GM19193 (cell line): ENCODE data around the gene PTPN3.

ENCODE experiments used
- POLR2A ChIP-seq: IDR thresholded peaks from 4 replicates; pipeline ENCODE4 v1.6.1; 2011; ENCODE audit not compliant: insufficient read depth, insufficient read length; ENCODE audit errors: extremely low read depth

Gene PTPN3

DNA sequence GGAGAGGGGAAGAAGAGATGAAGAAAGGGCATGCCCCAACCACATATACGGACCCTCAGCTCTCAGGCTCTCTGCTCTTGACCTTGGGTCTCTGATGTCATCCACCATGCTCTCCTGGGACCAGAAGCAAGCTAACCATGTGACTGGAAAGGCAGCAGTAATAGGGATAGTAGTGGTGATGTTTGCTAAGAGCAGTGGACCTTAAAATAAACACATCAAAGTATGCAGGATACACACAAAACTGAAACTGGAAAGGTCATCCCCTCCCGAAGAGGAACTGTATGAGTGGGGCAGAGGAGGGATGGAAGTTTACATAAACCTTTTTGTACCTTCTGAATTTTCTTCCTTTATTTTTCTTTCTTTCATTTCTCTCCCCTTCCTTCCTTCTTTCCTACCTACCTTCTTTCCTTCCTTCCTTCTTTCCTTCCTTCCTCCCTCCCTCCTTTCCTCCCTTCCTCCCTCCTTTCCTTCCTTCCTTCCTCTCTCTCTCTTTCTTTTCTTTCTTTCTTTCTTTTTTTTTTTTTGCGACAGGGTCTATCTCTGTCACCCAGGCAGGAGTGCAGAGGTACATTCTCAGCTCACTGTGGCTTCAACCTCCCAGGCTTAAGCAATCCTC, 8.1 kb upstream of the PTPN3 start:
- no peak for TF ChIP-seq POLR2A

DNA sequence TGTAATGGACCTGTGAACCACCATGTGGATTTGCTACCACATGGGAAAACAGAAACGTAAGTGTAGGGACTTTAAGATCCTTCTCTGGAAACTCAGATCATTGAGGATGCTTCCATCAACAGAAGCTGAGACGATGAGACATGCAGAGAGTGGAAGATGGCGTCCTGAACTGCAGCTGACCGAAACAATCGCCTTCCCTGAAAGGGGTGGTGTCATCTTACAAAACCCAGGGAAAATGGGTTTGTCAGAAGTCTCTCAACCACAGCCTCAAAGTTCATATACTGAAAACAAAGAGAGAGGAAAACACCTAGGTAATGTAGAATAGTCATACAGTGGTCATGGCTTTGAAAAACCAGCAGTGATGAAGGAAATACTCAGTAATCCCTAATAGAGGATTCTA, 6.6 kb upstream of the PTPN3 start:
- no peak for TF ChIP-seq POLR2A

GRCh38 chr9:109500421-109500974, 2.4 kb upstream of the PTPN3 start:
- no peak for TF ChIP-seq POLR2A

DNA sequence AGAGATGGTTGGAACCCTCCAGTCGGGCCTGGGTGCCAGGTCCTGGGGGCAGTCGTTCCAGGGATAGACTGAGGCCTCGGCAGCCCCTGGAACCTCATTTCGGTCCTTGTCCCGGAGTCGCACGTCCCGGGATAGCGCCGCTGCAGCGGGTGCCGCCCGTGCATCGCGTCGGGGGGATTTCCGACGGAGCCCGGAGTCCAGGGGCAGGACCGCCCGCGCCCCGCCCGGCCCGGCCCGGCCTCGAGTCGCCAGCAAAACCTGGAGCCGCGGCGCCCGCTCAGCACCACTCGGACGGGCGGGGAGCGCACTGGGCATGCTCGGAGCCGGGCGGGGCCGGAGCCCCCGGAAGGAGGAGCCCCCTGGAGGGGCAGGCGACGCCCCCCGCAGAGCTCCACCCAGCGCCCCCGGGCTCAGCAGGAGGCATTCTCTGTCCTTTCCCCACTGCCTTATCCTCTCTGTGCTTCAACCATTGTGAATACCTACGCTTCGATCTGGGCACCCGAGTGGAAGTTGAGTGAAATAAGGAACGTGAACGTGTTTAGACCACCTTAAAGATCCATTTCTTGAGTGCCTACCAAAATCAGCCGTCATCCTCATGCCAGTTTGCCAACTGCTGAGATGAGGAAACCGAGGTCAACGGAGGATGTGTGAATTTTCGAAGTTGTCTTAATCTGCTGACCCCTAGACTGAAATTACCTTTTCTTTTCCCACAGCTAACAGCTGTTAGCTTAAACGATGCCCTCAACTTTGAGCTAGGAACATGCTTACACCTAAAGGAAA, 1.7 kb upstream of the PTPN3 start:
- TF ChIP-seq POLR2A: no peak

- TF ChIP-seq POLR2A: no peak
Observed at GRCh38 chr9:109499093-109499630, 1.1 kb upstream of the PTPN3 start.

- no peak for TF ChIP-seq POLR2A
Observed at GRCh38 chr9:109497226-109498153, 617 bp downstream of the PTPN3 start.

DNA sequence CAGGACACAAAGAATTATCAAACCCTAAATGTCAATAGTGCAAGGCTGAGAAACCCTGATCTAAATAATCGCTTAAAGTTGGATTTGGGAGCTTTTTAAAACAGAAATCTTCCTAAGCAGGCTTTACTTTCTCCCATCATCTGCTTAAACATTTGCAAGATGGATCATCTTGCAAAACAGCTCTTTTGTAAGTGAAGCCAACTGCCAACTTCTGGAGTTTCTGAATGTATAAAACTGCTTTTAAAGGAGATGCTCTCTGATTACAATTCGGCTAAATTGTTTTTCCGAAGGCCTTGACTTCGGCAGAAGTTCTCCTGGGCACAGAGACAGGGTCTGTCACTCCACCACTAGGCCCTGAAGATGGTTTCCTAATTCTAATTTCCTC, 1.3 kb downstream of the PTPN3 start:
- no peak for TF ChIP-seq POLR2A

DNA sequence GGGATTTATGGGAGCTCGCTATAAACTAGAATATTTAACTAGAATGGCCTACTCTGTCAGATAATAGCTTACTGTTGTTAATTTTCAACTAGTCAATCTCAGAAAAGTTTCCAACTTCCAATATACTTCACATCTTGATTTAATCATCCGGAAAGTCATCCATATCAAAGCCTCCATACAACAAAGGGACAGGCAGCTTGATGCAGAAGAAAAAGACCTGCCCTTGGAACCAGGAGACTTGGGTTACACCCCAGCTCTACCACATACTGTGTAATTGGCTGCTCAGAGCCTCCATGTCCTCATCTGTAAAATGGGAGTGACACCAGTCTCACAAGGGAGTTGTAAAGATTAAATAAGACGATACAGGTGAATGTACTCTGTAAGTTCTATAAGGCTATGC, 1.9 kb downstream of the PTPN3 start:
- TF ChIP-seq POLR2A: no peak

DNA sequence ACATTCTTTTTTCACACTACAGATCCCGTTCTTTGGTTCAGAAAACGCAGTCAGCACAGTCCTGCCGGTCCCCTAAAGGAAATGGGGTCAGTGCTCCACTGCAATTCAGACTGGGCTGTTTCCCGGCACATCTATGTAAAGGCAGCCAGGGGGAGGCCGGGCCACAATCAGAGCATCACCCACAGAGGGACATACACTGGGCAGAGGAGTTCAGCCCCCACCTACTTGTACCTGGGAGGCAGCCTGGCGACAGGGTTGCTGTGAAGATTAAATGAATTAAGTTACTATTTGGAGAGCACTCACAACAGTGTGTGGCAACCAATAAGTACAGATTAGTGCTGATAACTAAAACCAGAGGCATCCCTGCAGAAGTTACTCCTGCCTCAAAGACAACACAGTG, 4.5 kb downstream of the PTPN3 start:
- no peak for TF ChIP-seq POLR2A

GRCh38 chr9:109491590-109491989, 6.5 kb downstream of the PTPN3 start:
- TF ChIP-seq POLR2A: no peak

GRCh38 chr9:109488791-109489492, 9.2 kb downstream of the PTPN3 start:
- no peak for TF ChIP-seq POLR2A

- no peak for TF ChIP-seq POLR2A
Observed at GRCh38 chr9:109488351-109488750, 9.8 kb downstream of the PTPN3 start.

DNA sequence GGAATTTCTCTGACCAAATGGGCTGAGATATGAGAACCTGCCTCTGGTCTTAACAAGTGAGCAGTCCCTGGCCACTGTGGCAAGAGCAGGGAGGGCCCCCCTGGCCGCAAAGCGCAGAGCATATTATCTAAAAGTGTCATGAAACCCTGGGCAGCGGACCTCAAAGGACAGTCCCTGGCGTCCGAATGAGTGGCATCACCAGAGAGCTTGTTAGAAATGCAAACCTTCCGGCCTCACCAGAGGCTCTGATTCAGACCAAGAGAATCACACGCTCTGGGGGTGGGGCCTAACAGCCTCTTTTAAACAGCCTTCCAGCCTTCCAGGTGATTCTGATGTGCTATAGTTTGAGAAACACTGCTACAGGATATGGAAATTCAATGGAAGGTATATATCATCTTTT, 10.9 kb downstream of the PTPN3 start:
- TF ChIP-seq POLR2A: no peak

DNA sequence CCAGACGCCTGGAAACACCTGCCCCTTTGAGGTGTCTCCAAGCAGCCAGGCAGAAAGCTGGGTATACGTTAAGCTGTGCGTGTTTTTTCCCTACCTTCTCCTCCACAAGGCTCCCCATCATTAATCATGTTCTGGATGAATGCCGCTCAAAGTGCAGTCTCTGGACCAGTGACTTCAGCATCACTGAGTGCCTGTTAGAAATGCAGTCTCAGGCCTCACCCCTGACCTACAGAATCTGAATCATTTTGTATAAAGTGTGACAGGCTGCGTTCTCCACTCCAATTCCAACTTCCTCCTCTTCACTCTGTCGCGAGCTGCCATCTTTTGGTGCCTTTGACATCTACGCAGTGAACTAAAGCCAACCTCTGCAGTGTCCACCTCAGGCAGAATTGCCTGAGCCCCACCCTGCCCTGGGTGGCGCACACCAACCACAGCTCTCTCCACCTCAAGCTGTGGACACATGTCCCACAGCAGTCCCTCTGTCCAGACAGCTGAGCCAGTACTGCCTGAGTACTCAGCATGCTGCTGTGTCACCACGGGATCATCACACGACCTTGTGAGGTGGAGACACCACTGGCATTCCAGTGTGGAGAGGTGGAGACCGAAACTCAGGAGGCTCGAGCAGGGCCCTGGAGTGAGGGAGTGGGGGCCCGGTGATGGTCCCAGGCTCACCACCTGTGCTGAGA, 14.2 kb downstream of the PTPN3 start:
- no peak for TF ChIP-seq POLR2A
